IPS DF 6.9 (cell line): ENCODE measurements around the gene WHRN.

Experiments
- DNase-seq: peaks from one replicate; pipeline ENCODE4 v3.0.0-alpha.2; 2013; ENCODE audit warnings: low read depth, low spot score
- H3K27ac ChIP-seq: one replicate; pipeline ENCODE4 v1.5.1; 2013; ENCODE audit warnings: low read length, control low read depth
- H3K27me3 ChIP-seq: 2 replicates; pipeline ENCODE4 v1.6.1; 2013; ENCODE audit warnings: mild to moderate bottlenecking, low read length; ENCODE audit not compliant: control insufficient read depth, insufficient read depth
- H3K36me3 ChIP-seq: 2 replicates; pipeline ENCODE4 v1.6.1; 2013; ENCODE audit warnings: low read length; ENCODE audit not compliant: control insufficient read depth, insufficient read depth
- H3K4me1 ChIP-seq: 2 replicates; pipeline ENCODE4 v1.6.1; 2013; ENCODE audit warnings: low read length; ENCODE audit not compliant: control insufficient read depth, insufficient read depth
- H3K4me3 ChIP-seq: 2 replicates; pipeline ENCODE4 v1.5.1; 2013; ENCODE audit warnings: mild to moderate bottlenecking, low read length
- H3K9me3 ChIP-seq: 2 replicates; pipeline ENCODE4 v1.6.1; 2013; ENCODE audit warnings: low read length, inconsistent platforms; ENCODE audit not compliant: control insufficient read depth, insufficient read depth
- WGBS: extraction: QIAGEN DNeasy Blood & Tissue Kit; methylation state at CpG from one replicate; pipeline ENCODE4 v1.1.7; 2013; ENCODE audit warnings: mixed read lengths, missing lambda C conversion rate; ENCODE audit not compliant: insufficient read length, insufficient coverage; 5-methylcytosine and 5-hydroxymethylcytosine counted together

WHRN gene

GRCh38 chr9:114365194-114365593 is 140.1 kb downstream of the WHRN start:
- Histone ChIP-seq H3K27ac (no peak overlapping the region), H3K36me3 (peaks cover 15% of the 10 kb centered on the region; the same call in 1 of the 2 replicates), H3K4me1 (peaks cover 6% of the 10 kb centered on the region; the same call in 1 of the 2 replicates), H3K27me3 (no peaks in the 10 kb centered on the region), H3K9me3 (no peaks in the 10 kb centered on the region), H3K4me3 (no peak overlapping the region)
- WGBS: no CpG with 5 or more reads among the region's 2 CpGs
- no peak for DNase-seq

- H3K4me3 ChIP-seq: no peak overlapping the region
- H3K36me3 ChIP-seq: peaks cover 20% of the 10 kb centered on the region; the same call in 1 of the 2 replicates
- no peak overlapping the region for H3K27ac ChIP-seq
- no peak for DNase-seq
- no CpG with 5 or more reads among the region's 6 CpGs for WGBS
- H3K9me3 ChIP-seq: no peaks in the 10 kb centered on the region
- H3K4me1 ChIP-seq: 0 out of 2 replicates have a peak, but pooled peaks cover under 1% of the 10 kb centered on the region
- no peaks in the 10 kb centered on the region for H3K27me3 ChIP-seq
Observed at GRCh38 chr9:114364134-114365041, 140.9 kb downstream of the WHRN start.

DNA sequence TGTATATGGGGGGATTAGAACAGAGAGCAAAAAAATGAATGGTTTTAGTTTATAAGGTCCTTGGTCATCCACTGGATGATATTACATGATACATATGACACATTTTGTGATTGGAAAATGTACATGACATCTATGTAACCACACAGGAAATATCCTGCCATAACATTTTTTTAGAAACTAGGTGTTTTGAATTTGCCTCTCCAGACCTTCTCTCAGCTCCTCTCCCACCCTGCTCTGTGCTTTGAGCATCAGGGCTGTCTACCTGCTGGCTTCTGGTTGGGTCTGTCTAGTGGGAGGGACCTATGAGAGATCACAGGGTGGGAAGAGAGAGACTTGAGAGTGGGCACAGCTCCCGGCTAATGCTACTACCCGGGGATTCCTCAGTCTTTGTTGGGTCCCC is 141.8 kb downstream of the WHRN start:
- Histone ChIP-seq H3K9me3 (no peaks in the 10 kb centered on the region), H3K4me3 (no peak overlapping the region), H3K27ac (no peak overlapping the region), H3K36me3 (peaks cover 20% of the 10 kb centered on the region; the same call in 1 of the 2 replicates), H3K27me3 (no peaks in the 10 kb centered on the region), H3K4me1 (no peaks in the 10 kb centered on the region)
- no CpG with 5 or more reads among the region's 2 CpGs for WGBS
- DNase-seq: no peak

GRCh38 chr9:114362394-114362793 is 142.9 kb downstream of the WHRN start:
- no peaks in the 10 kb centered on the region for H3K4me1 ChIP-seq

GRCh38 chr9:114361542-114361941 is 143.7 kb downstream of the WHRN start:
- Histone ChIP-seq H3K36me3 (peaks cover 22% of the 10 kb centered on the region), H3K27me3 (no peaks in the 10 kb centered on the region)

More at GRCh38 chr9:114362394-114362793, 142.9 kb downstream of the WHRN start:
- peaks cover 23% of the 10 kb centered on the region for H3K36me3 ChIP-seq
- DNase-seq: no peak
- H3K27ac ChIP-seq: no peak overlapping the region
- H3K9me3 ChIP-seq: no peaks in the 10 kb centered on the region
- no peak overlapping the region for H3K4me3 ChIP-seq
- no CpG with 5 or more reads among the region's 12 CpGs for WGBS
- H3K27me3 ChIP-seq: no peaks in the 10 kb centered on the region

GRCh38 chr9:114359801-114360200 is 145.5 kb downstream of the WHRN start:
- Histone ChIP-seq H3K36me3 (peaks cover 29% of the 10 kb centered on the region), H3K9me3 (no peaks in the 10 kb centered on the region), H3K27ac (no peak overlapping the region), H3K4me3 (no peak overlapping the region), H3K4me1 (no peaks in the 10 kb centered on the region), H3K27me3 (no peaks in the 10 kb centered on the region)
- WGBS: no CpG with 5 or more reads among the region's 7 CpGs
- no peak for DNase-seq

More at GRCh38 chr9:114361542-114361941, 143.7 kb downstream of the WHRN start:
- no CpG with 5 or more reads among the region's 7 CpGs for WGBS
- Histone ChIP-seq H3K27ac (no peak overlapping the region), H3K4me1 (no peaks in the 10 kb centered on the region), H3K4me3 (no peak overlapping the region), H3K9me3 (no peaks in the 10 kb centered on the region)
- no peak for DNase-seq

DNA sequence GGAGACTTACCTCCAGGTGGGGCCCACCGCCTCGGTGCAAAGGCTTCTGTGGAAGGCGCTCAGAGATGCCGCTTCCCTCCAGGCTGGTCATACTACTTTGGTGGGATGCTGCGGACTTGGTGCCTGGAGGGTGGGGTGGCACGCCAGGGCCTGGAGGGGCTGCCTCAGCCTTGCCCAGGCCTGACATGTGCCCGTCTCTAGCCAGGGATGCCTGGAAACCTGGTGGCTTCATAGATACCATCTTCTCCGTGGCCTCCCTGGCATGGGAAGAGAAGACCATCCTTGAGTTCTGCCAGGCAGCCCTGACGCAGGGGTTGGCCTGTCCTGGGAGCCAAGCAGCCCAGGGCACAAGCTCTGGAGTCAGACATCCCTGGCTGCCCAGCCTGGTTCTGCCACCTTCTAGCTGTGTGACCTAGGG is 147.4 kb downstream of the WHRN start:
- WGBS: no CpG with 5 or more reads among the region's 9 CpGs
- Histone ChIP-seq H3K27me3 (no peaks in the 10 kb centered on the region), H3K4me1 (no peaks in the 10 kb centered on the region), H3K4me3 (no peak overlapping the region), H3K36me3 (peaks cover 29% of the 10 kb centered on the region), H3K27ac (no peak overlapping the region), H3K9me3 (no peaks in the 10 kb centered on the region)
- DNase-seq: no peak

DNA sequence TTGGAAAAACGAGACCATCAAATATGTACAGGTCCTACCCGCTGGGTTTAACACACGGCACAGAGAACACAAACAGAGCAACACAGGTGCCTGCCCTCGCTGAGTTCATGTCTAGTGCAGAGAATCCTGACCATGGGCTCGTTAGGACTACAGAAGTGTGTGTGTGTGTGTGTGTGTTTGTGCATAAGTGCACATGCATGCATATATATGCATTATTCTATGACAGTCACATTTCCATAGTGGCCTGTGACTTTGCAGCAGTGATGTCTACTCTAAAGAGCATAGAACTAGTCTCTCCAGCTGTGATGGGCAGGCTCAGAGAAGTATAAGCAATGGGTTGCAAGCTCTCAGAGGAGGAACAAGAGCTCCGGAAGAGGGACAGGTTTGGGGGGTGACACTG is 147.9 kb downstream of the WHRN start:
- H3K36me3 ChIP-seq: peaks cover 26% of the 10 kb centered on the region
- no peaks in the 10 kb centered on the region for H3K4me1 ChIP-seq
- WGBS: no CpG with 5 or more reads among the region's 6 CpGs
- no peak overlapping the region for H3K27ac ChIP-seq
- DNase-seq: no peak
- H3K9me3 ChIP-seq: no peaks in the 10 kb centered on the region
- H3K4me3 ChIP-seq: no peak overlapping the region
- no peaks in the 10 kb centered on the region for H3K27me3 ChIP-seq

DNA sequence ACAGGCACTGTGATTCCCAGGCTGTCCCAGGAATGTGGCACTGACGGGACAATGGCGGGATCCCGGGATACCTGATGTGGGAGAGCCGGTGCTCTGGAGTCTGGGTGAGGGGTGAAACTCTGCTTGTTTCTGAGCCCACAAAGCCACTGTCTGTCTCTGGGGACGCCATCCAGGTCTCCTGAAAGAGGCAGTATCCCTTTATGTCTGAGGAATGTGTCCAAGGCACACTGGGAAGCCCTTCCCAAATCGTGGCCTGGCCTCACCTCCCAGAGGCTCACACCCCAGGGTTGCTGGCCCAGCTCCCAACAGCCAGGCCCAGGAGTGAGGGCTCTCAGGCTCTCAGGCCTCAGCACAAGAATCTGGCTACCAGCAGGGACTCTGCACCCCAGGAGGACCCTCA is 148.5 kb downstream of the WHRN start:
- WGBS: no CpG with 5 or more reads among the region's 6 CpGs
- DNase-seq: no peak
- Histone ChIP-seq H3K9me3 (no peaks in the 10 kb centered on the region), H3K27me3 (no peaks in the 10 kb centered on the region), H3K36me3 (peaks cover 24% of the 10 kb centered on the region), H3K4me3 (no peak overlapping the region), H3K27ac (no peak overlapping the region), H3K4me1 (no peaks in the 10 kb centered on the region)

- H3K9me3 ChIP-seq: no peaks in the 10 kb centered on the region
- H3K36me3 ChIP-seq: peaks cover 20% of the 10 kb centered on the region
- no peak for DNase-seq
- no peak overlapping the region for H3K4me3 ChIP-seq
- no peaks in the 10 kb centered on the region for H3K4me1 ChIP-seq
- no CpG with 5 or more reads among the region's 6 CpGs for WGBS
- H3K27me3 ChIP-seq: no peaks in the 10 kb centered on the region
- no peak overlapping the region for H3K27ac ChIP-seq
Observed at GRCh38 chr9:114355821-114356220, 149.5 kb downstream of the WHRN start.
